ENCODE measurements around the gene RALY. TPM values are rescaled to one million over a fixed set of nuclear protein-coding genes. Genes with fewer than 3 reads are reported as not detected.

RALY gene
- total RNA-seq, 1 experiment from 2014 or later, result 185 TPM

DNA sequence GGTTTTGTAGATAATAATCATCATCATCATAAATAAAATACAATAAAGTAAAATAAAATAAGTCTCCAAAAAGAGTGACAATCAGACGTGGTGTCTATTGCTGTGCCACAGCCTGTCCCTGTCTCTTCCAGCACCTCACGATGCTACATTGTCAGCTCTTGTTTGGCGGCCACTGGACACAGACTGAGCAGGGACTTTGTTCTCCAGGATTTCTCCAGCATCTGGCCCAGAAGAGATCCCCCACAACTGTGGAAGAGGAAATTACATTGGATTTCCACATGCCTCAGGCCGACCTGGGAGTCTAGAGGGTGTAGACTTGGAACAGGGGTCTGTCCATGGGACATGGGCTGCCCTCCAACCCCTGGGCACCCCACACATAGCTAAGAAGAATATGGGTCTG is 39.2 kb upstream of the RALY start:
- no peaks in the 10 kb centered on the region for H3K27me3 ChIP-seq (replicated peaks; ENCODE audit: insufficient read depth, low read depth, low read length, poor library complexity)
- CTCF ChIA-PET, result no interaction called here
- no peak for DNase-seq (ENCODE audit: low spot score)
- no peak overlapping the region for H3K27ac ChIP-seq (ENCODE audit: low read depth, low read length, poor library complexity, severe bottlenecking)
- H3K4me3 ChIP-seq (ENCODE audit: low read depth, low read length, poor library complexity, severe bottlenecking), result no peak overlapping the region
- intact Hi-C loops (cut with micrococcal nuclease; ENCODE audit: unreplicated experiment), result no loop called here
- POLR2A ChIA-PET (ENCODE audit: low non-redundant PET), result no interaction called here
- H3K4me1 ChIP-seq (ENCODE audit: insufficient read depth, low read length, poor library complexity, severe bottlenecking), result no peaks in the 10 kb centered on the region
- TF ChIP-seq EZH2 (IDR thresholded peaks at IDR 0.05; ENCODE audit: borderline replicate concordance, low read depth, low read length, poor library complexity, severe bottlenecking), result no peak
- no peaks in the 10 kb centered on the region for H3K36me3 ChIP-seq (ENCODE audit: insufficient read depth, low read length, poor library complexity, severe bottlenecking)
- H3K9me3 ChIP-seq (ENCODE audit: low read depth, low read length, poor library complexity, severe bottlenecking), result no peaks in the 10 kb centered on the region
- BruUV-seq (replicated peaks), result no TSS peak

DNA sequence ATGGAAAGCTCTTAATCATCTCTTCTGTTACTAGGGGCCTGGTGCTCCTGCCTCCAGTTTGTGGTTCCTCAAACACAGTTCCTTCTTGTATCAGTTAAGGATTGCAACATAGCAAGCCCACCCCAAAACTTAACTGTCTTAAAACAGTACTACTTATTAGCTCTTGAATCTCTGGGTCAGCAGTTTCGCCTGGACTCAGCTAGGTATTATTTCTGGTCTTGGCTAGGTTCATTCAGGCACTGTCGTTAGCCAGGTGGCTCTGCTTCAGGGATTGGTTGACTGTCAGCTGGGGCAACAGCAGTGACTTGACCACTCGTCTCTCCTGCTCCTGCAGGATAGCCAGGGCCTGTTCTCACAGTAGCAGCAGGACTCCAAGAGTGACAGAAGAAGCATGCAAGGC is 30.0 kb upstream of the RALY start:
- DNase-seq (ENCODE audit: low spot score), result no peak
- CTCF ChIA-PET, result no interaction called here
- TF ChIP-seq, protein P1, sequence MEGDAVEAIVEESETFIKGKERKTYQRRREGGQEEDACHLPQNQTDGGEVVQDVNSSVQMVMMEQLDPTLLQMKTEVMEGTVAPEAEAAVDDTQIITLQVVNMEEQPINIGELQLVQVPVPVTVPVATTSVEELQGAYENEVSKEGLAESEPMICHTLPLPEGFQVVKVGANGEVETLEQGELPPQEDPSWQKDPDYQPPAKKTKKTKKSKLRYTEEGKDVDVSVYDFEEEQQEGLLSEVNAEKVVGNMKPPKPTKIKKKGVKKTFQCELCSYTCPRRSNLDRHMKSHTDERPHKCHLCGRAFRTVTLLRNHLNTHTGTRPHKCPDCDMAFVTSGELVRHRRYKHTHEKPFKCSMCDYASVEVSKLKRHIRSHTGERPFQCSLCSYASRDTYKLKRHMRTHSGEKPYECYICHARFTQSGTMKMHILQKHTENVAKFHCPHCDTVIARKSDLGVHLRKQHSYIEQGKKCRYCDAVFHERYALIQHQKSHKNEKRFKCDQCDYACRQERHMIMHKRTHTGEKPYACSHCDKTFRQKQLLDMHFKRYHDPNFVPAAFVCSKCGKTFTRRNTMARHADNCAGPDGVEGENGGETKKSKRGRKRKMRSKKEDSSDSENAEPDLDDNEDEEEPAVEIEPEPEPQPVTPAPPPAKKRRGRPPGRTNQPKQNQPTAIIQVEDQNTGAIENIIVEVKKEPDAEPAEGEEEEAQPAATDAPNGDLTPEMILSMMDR (conservative IDR thresholded peaks at IDR 0.05; ENCODE audit: low read depth, low read length), result no peak
- no peak for TF ChIP-seq EZH2 (IDR thresholded peaks at IDR 0.05; ENCODE audit: borderline replicate concordance, low read depth, low read length, poor library complexity, severe bottlenecking)
- intact Hi-C loops (cut with micrococcal nuclease; ENCODE audit: unreplicated experiment), result no loop called here
- Histone ChIP-seq H3K9me3 (ENCODE audit: low read depth, low read length, poor library complexity, severe bottlenecking) (no peaks in the 10 kb centered on the region), H3K27me3 (replicated peaks; ENCODE audit: insufficient read depth, low read depth, low read length, poor library complexity) (no peaks in the 10 kb centered on the region), H3K4me1 (ENCODE audit: insufficient read depth, low read length, poor library complexity, severe bottlenecking) (no peaks in the 10 kb centered on the region), H3K27ac (ENCODE audit: low read depth, low read length, poor library complexity, severe bottlenecking) (no peak overlapping the region), H3K4me3 (ENCODE audit: low read depth, low read length, poor library complexity, severe bottlenecking) (no peak overlapping the region), H3K36me3 (ENCODE audit: insufficient read depth, low read length, poor library complexity, severe bottlenecking) (no peaks in the 10 kb centered on the region)
- BruUV-seq (replicated peaks), result no TSS peak
- POLR2A ChIA-PET (ENCODE audit: low non-redundant PET), result no interaction called here

DNA sequence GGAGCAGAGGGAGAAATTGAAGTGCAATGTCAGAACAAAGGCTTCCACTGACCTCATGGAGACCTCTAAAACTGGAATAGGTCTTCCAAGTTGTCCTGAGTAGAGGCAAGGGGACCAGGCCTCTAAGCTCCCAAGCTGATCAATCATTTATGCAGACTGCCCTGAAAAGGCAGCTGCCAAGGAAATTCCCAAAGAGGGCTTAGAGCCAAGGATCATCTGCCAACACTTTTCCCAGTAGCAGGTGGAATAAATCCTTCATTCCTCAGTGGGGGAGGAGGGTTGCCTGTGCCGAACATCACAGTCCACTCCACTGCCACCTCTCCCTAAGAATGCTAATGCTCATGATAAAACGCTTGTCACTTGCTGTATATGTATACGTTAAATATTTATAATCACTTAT is 29.3 kb upstream of the RALY start:
- no peaks in the 10 kb centered on the region for H3K36me3 ChIP-seq (ENCODE audit: insufficient read depth, low read length, poor library complexity, severe bottlenecking)
- POLR2A ChIA-PET (ENCODE audit: low non-redundant PET), result no interaction called here
- no peaks in the 10 kb centered on the region for H3K9me3 ChIP-seq (ENCODE audit: low read depth, low read length, poor library complexity, severe bottlenecking)
- no peak overlapping the region for H3K27ac ChIP-seq (ENCODE audit: low read depth, low read length, poor library complexity, severe bottlenecking)
- intact Hi-C loops (cut with micrococcal nuclease; ENCODE audit: unreplicated experiment), result no loop called here
- BruUV-seq (replicated peaks), result no TSS peak
- TF ChIP-seq EZH2 (IDR thresholded peaks at IDR 0.05; ENCODE audit: borderline replicate concordance, low read depth, low read length, poor library complexity, severe bottlenecking), result no peak
- TF ChIP-seq, protein P1 (conservative IDR thresholded peaks at IDR 0.05; ENCODE audit: low read depth, low read length), result no peak
- CTCF ChIA-PET, result interaction anchor here (0.6 kb wide), 1 partner anchor 173 kb away, joined by 3 read pairs; no protein-coding TSS in a partner anchor
- no peak for DNase-seq (ENCODE audit: low spot score)
- H3K4me1 ChIP-seq (ENCODE audit: insufficient read depth, low read length, poor library complexity, severe bottlenecking), result no peaks in the 10 kb centered on the region
- H3K27me3 ChIP-seq (replicated peaks; ENCODE audit: insufficient read depth, low read depth, low read length, poor library complexity), result no peaks in the 10 kb centered on the region
- H3K4me3 ChIP-seq (ENCODE audit: low read depth, low read length, poor library complexity, severe bottlenecking), result no peak overlapping the region

DNA sequence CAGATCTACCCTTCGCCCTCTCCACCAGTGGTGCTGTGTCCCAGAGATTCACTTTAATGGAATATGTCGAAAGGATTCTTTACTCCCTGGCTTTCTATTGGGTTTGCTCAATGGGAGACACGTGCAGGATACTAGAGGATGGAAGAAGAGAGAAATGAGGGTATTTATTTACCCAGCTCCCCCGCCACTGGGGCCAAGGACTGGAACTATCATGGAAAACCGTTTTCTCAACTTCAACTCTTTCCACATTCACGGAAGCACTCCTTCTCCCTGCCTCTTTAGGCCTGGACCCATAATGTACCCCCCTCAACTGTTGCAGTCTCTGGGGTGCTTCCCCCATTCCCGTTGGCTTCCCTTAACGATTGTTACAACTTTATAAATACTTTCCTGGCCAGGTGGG is 26.6 kb upstream of the RALY start:
- no peaks in the 10 kb centered on the region for H3K4me1 ChIP-seq (ENCODE audit: insufficient read depth, low read length, poor library complexity, severe bottlenecking)
- H3K27ac ChIP-seq (ENCODE audit: low read depth, low read length, poor library complexity, severe bottlenecking), result no peak overlapping the region
- TF ChIP-seq, protein P1 (conservative IDR thresholded peaks at IDR 0.05; ENCODE audit: low read depth, low read length), result no peak
- TF ChIP-seq EZH2 (IDR thresholded peaks at IDR 0.05; ENCODE audit: borderline replicate concordance, low read depth, low read length, poor library complexity, severe bottlenecking), result no peak
- no peaks in the 10 kb centered on the region for H3K27me3 ChIP-seq (replicated peaks; ENCODE audit: insufficient read depth, low read depth, low read length, poor library complexity)
- ChIA-PET POLR2A (ENCODE audit: low non-redundant PET) (no interaction called here), CTCF (no interaction called here)
- DNase-seq (ENCODE audit: low spot score), result no peak
- no peaks in the 10 kb centered on the region for H3K9me3 ChIP-seq (ENCODE audit: low read depth, low read length, poor library complexity, severe bottlenecking)
- H3K36me3 ChIP-seq (ENCODE audit: insufficient read depth, low read length, poor library complexity, severe bottlenecking), result no peaks in the 10 kb centered on the region
- no TSS peak for BruUV-seq (replicated peaks)
- intact Hi-C loops (cut with micrococcal nuclease; ENCODE audit: unreplicated experiment), result no loop called here
- no peak overlapping the region for H3K4me3 ChIP-seq (ENCODE audit: low read depth, low read length, poor library complexity, severe bottlenecking)
